ENCODE results near the gene MPPED1.

MPPED1 gene

DNA sequence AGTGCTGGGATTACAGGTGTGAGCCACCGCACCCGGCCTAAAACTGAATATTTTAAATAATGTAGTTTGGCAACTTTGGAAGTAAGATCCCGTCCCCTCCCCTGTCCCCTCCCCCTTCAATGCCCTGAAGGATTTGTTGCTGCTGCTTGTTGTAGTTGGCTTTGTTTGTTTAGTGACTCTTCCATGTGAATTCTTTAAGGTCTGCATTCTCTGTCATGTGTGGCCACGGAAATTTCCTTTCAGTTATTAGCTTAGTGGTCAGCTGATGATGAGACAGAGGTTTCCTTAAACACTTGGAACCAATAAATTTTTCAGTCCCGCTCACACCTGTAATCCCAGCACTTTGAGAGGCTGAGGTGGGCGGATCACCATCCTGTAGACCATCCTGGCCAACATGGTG lies 109.9 kb downstream of the MPPED1 start:
- peaks cover 5 to 15% (median 9%) of the 10 kb centered on the region in 5 donors for H3K27me3 ChIP-seq (ENCODE audit: control insufficient read depth in 5 of 5, insufficient read depth in 4 of 5, low read length in 5 of 5)
- no peaks in the 10 kb centered on the region for H3K9me3 ChIP-seq (ENCODE audit: control insufficient read depth in 5 of 5, low read length in 5 of 5)
- no peaks in the 10 kb centered on the region for H3K4me1 ChIP-seq (ENCODE audit: control insufficient read depth in 5 of 5, insufficient read depth in 5 of 5, low read length in 5 of 5)
- no peaks in the 10 kb centered on the region for H3K36me3 ChIP-seq (ENCODE audit: control insufficient read depth in 5 of 5, insufficient read depth in 5 of 5, low read length in 5 of 5)
- H3K9ac ChIP-seq (ENCODE audit: low read length in 5 of 5), result no peak overlapping the region
- no peak overlapping the region for H3K27ac ChIP-seq (ENCODE audit: low read depth, low read length)
- H3K4me3 ChIP-seq (ENCODE audit: low read depth in 1 of 5, low read length in 5 of 5), result no peak overlapping the region

DNA sequence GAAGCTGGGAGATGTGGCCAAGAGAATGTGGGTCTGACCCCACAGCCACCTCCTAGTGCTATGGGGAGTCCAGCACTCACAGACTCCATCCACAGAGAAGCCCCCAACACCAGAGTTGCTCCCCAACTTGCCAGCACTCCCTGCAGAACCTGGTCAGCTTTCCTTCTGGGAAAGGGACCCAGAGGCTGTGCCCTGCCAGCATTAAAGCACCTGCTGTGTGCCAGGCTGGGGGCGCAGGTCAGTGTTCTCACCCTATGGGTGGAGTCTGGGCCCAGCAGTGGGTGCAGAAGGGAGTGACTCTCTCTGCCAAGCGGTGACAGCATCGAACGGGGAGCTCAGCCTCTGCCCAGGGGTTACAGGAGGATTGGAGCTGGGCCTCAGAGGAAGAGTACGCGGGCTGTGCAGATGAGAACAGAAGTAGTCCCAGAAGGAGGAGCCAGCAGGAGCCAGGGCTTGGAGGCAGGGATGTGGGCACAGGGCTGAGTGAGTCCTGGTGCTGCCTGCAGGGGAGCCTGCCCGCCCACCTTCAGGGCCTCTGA lies 114.4 kb downstream of the MPPED1 start:
- no peak overlapping the region for H3K9ac ChIP-seq (ENCODE audit: low read length in 5 of 5)
- peaks cover 0 to 2% (median 0%) of the 10 kb centered on the region in 5 donors for H3K4me1 ChIP-seq (ENCODE audit: control insufficient read depth in 5 of 5, insufficient read depth in 5 of 5, low read length in 5 of 5)
- no peak overlapping the region for H3K27ac ChIP-seq (ENCODE audit: low read depth, low read length)
- H3K36me3 ChIP-seq (ENCODE audit: control insufficient read depth in 5 of 5, insufficient read depth in 5 of 5, low read length in 5 of 5), result no peaks in the 10 kb centered on the region
- no peak overlapping the region for H3K4me3 ChIP-seq (ENCODE audit: low read depth in 1 of 5, low read length in 5 of 5)
- H3K27me3 ChIP-seq (ENCODE audit: control insufficient read depth in 5 of 5, insufficient read depth in 4 of 5, low read length in 5 of 5), result peaks cover 7 to 22% (median 18%) of the 10 kb centered on the region in 5 donors
- H3K9me3 ChIP-seq (ENCODE audit: control insufficient read depth in 5 of 5, low read length in 5 of 5), result peaks cover 0 to 9% (median 4%) of the 10 kb centered on the region in 5 donors

DNA sequence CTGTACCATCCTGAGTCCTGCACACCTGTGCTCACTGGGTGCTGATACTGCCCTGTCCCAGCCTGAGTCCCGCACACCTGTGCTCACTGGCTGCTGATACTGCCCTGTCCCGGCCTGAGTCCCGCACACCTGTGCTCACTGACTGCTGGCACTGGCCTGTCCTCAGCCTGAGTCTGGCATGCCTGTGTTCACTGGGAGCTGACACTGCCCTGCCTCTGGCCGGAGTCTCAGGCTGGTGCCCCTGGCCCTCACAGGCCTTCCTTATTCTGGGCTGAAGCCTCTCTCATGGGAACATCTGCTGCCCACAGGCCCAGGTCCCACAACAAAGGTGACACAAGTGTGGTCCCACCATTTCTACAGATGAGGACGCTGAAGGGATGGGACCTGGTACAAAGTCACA lies 115.1 kb downstream of the MPPED1 start:
- H3K4me3 ChIP-seq (ENCODE audit: low read depth in 1 of 5, low read length in 5 of 5), result no peak overlapping the region
- H3K4me1 ChIP-seq (ENCODE audit: control insufficient read depth in 5 of 5, insufficient read depth in 5 of 5, low read length in 5 of 5), result peaks cover 0 to 2% (median 0%) of the 10 kb centered on the region in 5 donors
- peaks cover 7 to 22% (median 18%) of the 10 kb centered on the region in 5 donors for H3K27me3 ChIP-seq (ENCODE audit: control insufficient read depth in 5 of 5, insufficient read depth in 4 of 5, low read length in 5 of 5)
- no peak overlapping the region for H3K27ac ChIP-seq (ENCODE audit: low read depth, low read length)
- no peak overlapping the region for H3K9ac ChIP-seq (ENCODE audit: low read length in 5 of 5)
- peaks cover 0 to 9% (median 4%) of the 10 kb centered on the region in 5 donors for H3K9me3 ChIP-seq (ENCODE audit: control insufficient read depth in 5 of 5, low read length in 5 of 5)
- no peaks in the 10 kb centered on the region for H3K36me3 ChIP-seq (ENCODE audit: control insufficient read depth in 5 of 5, insufficient read depth in 5 of 5, low read length in 5 of 5)

DNA sequence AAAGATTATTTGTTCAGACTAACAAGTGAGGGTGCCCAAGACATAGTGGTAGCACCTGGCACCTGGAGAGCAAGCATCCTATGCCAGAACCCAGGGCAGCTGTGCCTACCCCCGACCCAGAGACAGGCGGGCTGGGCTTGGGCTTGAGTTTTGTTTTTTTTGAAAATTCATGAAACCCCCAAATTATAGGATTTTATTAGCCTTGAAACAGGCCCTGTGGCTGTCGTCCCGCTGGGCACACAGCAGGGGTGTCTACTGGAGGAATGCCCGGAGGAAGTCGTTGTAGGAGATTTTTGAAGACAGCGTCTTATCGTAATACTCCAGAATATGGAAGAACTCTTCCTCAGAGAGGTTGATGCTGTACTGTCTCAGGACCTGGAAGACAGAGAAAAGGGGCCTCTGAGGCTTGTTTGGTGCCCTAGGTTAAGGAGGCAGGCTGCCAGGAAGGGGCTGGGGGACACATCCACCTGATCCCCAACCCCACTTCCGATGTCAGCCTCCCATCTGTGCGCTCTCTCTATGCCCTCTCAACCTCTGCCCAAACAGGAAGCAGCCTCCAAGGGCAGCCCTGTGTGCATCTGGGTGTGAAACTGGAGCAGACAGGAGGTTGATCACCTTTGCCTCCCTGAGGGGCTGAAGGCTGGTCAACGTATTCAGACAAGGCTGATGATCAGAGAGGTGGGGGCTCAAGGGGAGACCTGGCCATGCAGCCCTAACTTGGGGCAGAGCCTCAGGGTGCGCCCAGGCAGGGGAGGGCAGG lies 117.0 kb downstream of the MPPED1 start:
- H3K27me3 ChIP-seq (ENCODE audit: control insufficient read depth in 5 of 5, insufficient read depth in 4 of 5, low read length in 5 of 5), result peaks cover 7 to 22% (median 18%) of the 10 kb centered on the region in 5 donors
- no peak overlapping the region for H3K4me3 ChIP-seq (ENCODE audit: low read depth in 1 of 5, low read length in 5 of 5)
- peaks cover 0 to 9% (median 4%) of the 10 kb centered on the region in 5 donors for H3K9me3 ChIP-seq (ENCODE audit: control insufficient read depth in 5 of 5, low read length in 5 of 5)
- no peaks in the 10 kb centered on the region for H3K36me3 ChIP-seq (ENCODE audit: control insufficient read depth in 5 of 5, insufficient read depth in 5 of 5, low read length in 5 of 5)
- no peak overlapping the region for H3K9ac ChIP-seq (ENCODE audit: low read length in 5 of 5)
- H3K27ac ChIP-seq (ENCODE audit: low read depth, low read length), result no peak overlapping the region
- peaks cover 0 to 2% (median 0%) of the 10 kb centered on the region in 5 donors for H3K4me1 ChIP-seq (ENCODE audit: control insufficient read depth in 5 of 5, insufficient read depth in 5 of 5, low read length in 5 of 5)

DNA sequence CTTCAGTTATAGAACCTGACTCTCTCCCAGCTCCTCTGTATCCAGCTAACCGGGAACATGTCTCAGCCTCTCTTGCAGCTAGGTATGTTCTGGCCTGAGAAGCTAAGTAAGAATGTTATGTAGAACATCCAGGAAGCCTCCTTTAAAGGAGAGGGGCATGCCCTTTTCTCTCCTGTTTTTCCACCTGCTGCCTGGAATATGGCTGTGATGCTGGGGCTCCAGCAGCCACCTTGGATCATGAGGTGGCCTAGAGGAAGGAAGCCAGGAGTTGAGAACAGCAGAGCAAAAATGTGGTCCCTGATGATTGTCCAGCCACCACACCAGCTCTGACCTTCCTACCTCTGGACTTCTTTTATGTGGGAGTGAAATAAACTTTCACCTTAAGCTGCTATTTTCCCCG lies 117.6 kb downstream of the MPPED1 start:
- peaks cover 7 to 22% (median 18%) of the 10 kb centered on the region in 5 donors for H3K27me3 ChIP-seq (ENCODE audit: control insufficient read depth in 5 of 5, insufficient read depth in 4 of 5, low read length in 5 of 5)
- H3K9ac ChIP-seq (ENCODE audit: low read length in 5 of 5), result no peak overlapping the region
- H3K4me1 ChIP-seq (ENCODE audit: control insufficient read depth in 5 of 5, insufficient read depth in 5 of 5, low read length in 5 of 5), result peaks cover 0 to 2% (median 0%) of the 10 kb centered on the region in 5 donors
- peaks cover 0 to 9% (median 4%) of the 10 kb centered on the region in 5 donors for H3K9me3 ChIP-seq (ENCODE audit: control insufficient read depth in 5 of 5, low read length in 5 of 5)
- H3K27ac ChIP-seq (ENCODE audit: low read depth, low read length), result no peak overlapping the region
- H3K36me3 ChIP-seq (ENCODE audit: control insufficient read depth in 5 of 5, insufficient read depth in 5 of 5, low read length in 5 of 5), result no peaks in the 10 kb centered on the region
- H3K4me3 ChIP-seq (ENCODE audit: low read depth in 1 of 5, low read length in 5 of 5), result no peak overlapping the region

DNA sequence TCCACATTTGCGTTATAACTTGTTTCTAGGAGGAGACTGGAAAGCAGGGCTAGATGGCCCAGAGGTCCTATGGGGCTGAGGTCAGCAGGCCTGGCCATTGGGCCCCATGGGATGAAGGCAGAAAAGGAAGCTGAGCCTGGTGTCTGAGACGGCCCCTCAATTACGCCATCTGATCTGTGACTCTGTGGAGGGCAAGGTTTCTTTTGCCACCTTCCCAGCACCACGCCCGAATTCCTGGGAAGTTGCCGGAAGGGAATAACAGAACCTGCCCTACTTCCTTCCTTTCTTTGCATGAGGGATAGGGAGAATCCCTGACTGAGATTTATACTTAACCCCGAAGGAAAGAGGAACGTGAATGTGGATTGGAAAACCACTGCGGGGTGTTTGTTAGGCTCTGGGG lies 118.1 kb downstream of the MPPED1 start:
- Histone ChIP-seq H3K36me3 (ENCODE audit: control insufficient read depth in 5 of 5, insufficient read depth in 5 of 5, low read length in 5 of 5) (no peaks in the 10 kb centered on the region), H3K9ac (ENCODE audit: low read length in 5 of 5) (no peak overlapping the region), H3K4me1 (ENCODE audit: control insufficient read depth in 5 of 5, insufficient read depth in 5 of 5, low read length in 5 of 5) (peaks cover 0 to 2% (median 0%) of the 10 kb centered on the region in 5 donors), H3K27me3 (ENCODE audit: control insufficient read depth in 5 of 5, insufficient read depth in 4 of 5, low read length in 5 of 5) (peaks cover 7 to 21% (median 18%) of the 10 kb centered on the region in 5 donors), H3K4me3 (ENCODE audit: low read depth in 1 of 5, low read length in 5 of 5) (no peak overlapping the region), H3K9me3 (ENCODE audit: control insufficient read depth in 5 of 5, low read length in 5 of 5) (peaks cover 0 to 9% (median 4%) of the 10 kb centered on the region in 5 donors), H3K27ac (ENCODE audit: low read depth, low read length) (no peak overlapping the region)

DNA sequence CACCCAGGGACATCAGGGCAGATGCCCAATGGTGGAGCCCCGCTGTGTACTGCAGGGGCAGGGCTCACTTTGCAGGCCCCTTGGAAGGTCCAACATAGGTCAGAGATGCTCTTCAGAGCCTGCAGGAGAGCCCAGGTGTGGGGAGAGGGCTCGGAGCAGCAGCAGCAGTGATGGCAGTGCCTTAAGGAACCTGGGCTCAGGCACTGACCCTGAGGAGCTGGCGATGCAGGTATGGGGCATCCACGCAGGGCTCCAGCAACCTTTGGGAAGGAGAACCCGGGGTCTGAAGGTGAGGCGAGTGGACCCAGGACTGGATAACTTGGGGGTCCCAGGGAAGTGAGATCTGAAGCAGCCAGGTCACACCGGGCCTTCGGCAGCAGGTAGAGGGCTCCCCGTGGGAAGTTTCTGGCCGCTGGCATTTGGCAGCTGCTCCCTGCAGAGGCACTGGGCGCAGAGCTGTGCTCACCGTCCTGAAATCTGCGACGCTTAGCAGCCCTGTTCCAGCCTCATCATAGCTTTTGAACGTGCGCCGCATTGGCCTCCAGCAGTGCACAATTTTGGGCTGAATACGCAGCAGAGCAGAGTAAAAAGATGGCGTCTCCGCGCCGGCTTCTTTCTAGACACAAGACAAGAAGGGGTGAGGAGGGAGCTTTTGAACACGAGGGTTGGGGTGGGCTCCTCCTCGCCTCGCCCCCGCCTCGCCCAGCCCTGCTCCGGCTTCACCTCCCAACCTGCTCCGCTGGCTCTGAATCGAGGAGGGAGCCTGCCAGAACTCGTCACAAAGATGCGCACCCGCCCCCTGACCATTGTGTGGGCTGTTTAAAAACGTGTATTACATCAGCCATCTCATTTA lies 118.8 kb downstream of the MPPED1 start:
- Histone ChIP-seq H3K27me3 (ENCODE audit: control insufficient read depth in 5 of 5, insufficient read depth in 4 of 5, low read length in 5 of 5) (peaks cover 5 to 21% (median 17%) of the 10 kb centered on the region in 5 donors), H3K4me3 (ENCODE audit: low read depth in 1 of 5, low read length in 5 of 5) (no peak overlapping the region)

DNA sequence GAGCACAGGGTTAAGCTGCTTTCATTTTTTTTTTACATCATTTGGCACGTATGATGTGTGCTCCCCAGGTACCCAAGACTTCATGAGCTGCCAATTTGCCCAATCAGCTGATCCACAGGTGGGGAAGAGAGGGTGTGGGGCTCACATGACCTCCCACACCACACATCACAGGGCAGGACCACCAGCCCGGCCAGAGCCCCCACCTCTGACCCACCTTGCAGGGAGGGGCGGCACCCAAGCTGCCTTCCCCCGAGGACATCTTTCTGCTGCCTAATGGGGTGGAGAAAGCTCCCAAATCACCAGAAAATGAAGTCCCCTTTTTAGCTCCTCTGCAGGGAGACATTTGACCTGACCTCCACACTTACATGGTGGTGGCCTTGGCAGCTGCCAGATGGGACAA lies 119.8 kb downstream of the MPPED1 start:
- H3K27ac ChIP-seq (ENCODE audit: low read depth, low read length), result no peak overlapping the region

More for the DNA sequence above, 118.8 kb downstream of the MPPED1 start:
- H3K4me1 ChIP-seq (ENCODE audit: control insufficient read depth in 5 of 5, insufficient read depth in 5 of 5, low read length in 5 of 5), result peaks cover 0 to 2% (median 0%) of the 10 kb centered on the region in 5 donors
- H3K27ac ChIP-seq (ENCODE audit: low read depth, low read length), result no peak overlapping the region
- H3K9me3 ChIP-seq (ENCODE audit: control insufficient read depth in 5 of 5, low read length in 5 of 5), result peaks cover 0 to 9% (median 4%) of the 10 kb centered on the region in 5 donors
- no peaks in the 10 kb centered on the region for H3K36me3 ChIP-seq (ENCODE audit: control insufficient read depth in 5 of 5, insufficient read depth in 5 of 5, low read length in 5 of 5)
- no peak overlapping the region for H3K9ac ChIP-seq (ENCODE audit: low read length in 5 of 5)

DNA sequence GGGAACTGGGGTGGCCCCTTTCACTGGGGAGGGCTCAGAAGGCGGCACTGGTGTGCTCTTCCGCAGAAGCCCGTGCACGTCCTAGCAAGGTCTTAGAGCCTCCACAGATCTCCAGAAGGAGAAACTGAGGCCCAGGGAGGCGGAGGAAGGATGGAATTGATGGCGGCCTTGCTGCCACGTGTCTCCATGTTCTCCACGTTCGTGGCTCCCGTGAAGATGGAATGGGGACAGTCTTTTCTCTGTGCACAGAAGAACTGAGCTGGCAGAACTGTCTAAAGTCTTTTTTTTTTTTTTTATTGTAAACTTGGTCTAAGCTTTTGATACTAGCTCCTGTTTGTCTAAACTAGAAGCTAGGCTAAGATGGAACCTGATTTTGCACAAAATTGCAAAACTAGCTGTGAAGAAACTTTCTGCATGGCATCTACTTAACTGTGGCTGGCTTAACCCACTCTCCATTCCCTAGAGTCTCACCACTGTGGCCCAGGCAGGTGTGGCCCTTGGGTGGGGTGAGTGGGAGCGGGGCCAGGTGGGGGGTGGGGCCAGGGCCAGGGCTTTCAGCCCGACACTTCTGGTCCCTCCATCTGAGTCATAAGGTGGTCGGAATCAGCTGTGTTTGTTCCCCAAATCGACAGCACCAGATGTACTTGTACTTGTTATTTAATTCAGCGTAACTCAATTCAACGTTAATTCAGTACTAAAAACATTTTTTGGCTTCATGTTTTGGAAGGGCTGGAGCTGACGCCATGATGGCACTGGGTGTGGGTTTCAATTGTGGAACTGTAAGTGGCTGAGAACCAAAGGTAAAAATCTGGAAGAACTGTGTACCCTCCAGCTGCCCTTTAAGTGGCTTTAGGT lies 120.7 kb downstream of the MPPED1 start:
- H3K4me1 ChIP-seq (ENCODE audit: control insufficient read depth in 5 of 5, insufficient read depth in 5 of 5, low read length in 5 of 5), result no peaks in the 10 kb centered on the region
- H3K27ac ChIP-seq (ENCODE audit: low read depth, low read length), result no peak overlapping the region
- H3K27me3 ChIP-seq (ENCODE audit: control insufficient read depth in 5 of 5, insufficient read depth in 4 of 5, low read length in 5 of 5), result peaks cover 0 to 5% (median 3%) of the 10 kb centered on the region in 5 donors

More for the DNA sequence above, 119.8 kb downstream of the MPPED1 start:
- H3K36me3 ChIP-seq (ENCODE audit: control insufficient read depth in 5 of 5, insufficient read depth in 5 of 5, low read length in 5 of 5), result no peaks in the 10 kb centered on the region
- peaks cover 2 to 13% (median 8%) of the 10 kb centered on the region in 5 donors for H3K27me3 ChIP-seq (ENCODE audit: control insufficient read depth in 5 of 5, insufficient read depth in 4 of 5, low read length in 5 of 5)
- peaks cover 0 to 2% (median 0%) of the 10 kb centered on the region in 5 donors for H3K4me1 ChIP-seq (ENCODE audit: control insufficient read depth in 5 of 5, insufficient read depth in 5 of 5, low read length in 5 of 5)
- H3K9me3 ChIP-seq (ENCODE audit: control insufficient read depth in 5 of 5, low read length in 5 of 5), result peaks cover 0 to 9% (median 4%) of the 10 kb centered on the region in 5 donors
- H3K9ac ChIP-seq (ENCODE audit: low read length in 5 of 5), result no peak overlapping the region
- no peak overlapping the region for H3K4me3 ChIP-seq (ENCODE audit: low read depth in 1 of 5, low read length in 5 of 5)

More for the DNA sequence above, 120.7 kb downstream of the MPPED1 start:
- Histone ChIP-seq H3K9me3 (ENCODE audit: control insufficient read depth in 5 of 5, low read length in 5 of 5) (peaks cover 0 to 13% (median 10%) of the 10 kb centered on the region in 5 donors), H3K36me3 (ENCODE audit: control insufficient read depth in 5 of 5, insufficient read depth in 5 of 5, low read length in 5 of 5) (no peaks in the 10 kb centered on the region), H3K9ac (ENCODE audit: low read length in 5 of 5) (no peak overlapping the region), H3K4me3 (ENCODE audit: low read depth in 1 of 5, low read length in 5 of 5) (no peak overlapping the region)

Measured in subcutaneous abdominal adipose tissue (tissue), 5 donors.